Breast epithelium (tissue), 4 donors: Measurements from ENCODE around the gene ETS2. TPM values are rescaled to one million over a fixed set of nuclear protein-coding genes. Genes with fewer than 3 reads are reported as not detected.

ENCODE experiments used
- DNase-seq, 2 donors: peaks; one replicate each; pipeline ENCODE4 v3.0.0-alpha.2; 2019; ENCODE audit warnings: low spot score in 2 of 2
- H3K27ac ChIP-seq, 2 donors: fragments of 200-600 bp; sonication (generic) in 1 of 2; one replicate each; pipeline ENCODE4 v1.5.1; 2016 to 2019; ENCODE audit warnings: mild to moderate bottlenecking in 1 of 2
- H3K27me3 ChIP-seq, 2 donors: fragments of 200-600 bp; sonication (generic) in 1 of 2; one replicate each; pipeline versions ENCODE4 v1.5.1 to v1.6.0; 2017 to 2019; ENCODE audit warnings: control low read depth in 1 of 2, mild to moderate bottlenecking in 1 of 2
- H3K36me3 ChIP-seq: fragments of 200-600 bp; one replicate; pipeline ENCODE4 v1.5.1; 2019
- H3K4me1 ChIP-seq, 2 donors: fragments of 200-600 bp; sonication (generic); one replicate each; pipeline ENCODE4 v1.5.1; 2016 to 2019; ENCODE audit warnings: control low read depth in 1 of 2
- H3K4me3 ChIP-seq, 3 donors: fragments of 200-600 bp; sonication (generic); 1 replicate in 2 of 3; 2 replicates in 1 of 3; pipeline ENCODE4 v1.5.1; 2016 to 2019; ENCODE audit warnings: mild to moderate bottlenecking in 3 of 3, moderate library complexity in 2 of 3
- H3K9me3 ChIP-seq, 2 donors: fragments of 200-600 bp; sonication (generic) in 1 of 2; one replicate each; pipeline ENCODE4 v1.5.1; 2016 to 2019; ENCODE audit warnings: control low read depth in 1 of 2
- POLR2A ChIP-seq: fragments of 450-650 bp; IDR thresholded peaks from one replicate; pipeline ENCODE4 v1.6.1; 2016; ENCODE audit warnings: antibody characterized with exemption, mild to moderate bottlenecking, moderate library complexity
- POLR2AphosphoS5 ChIP-seq, 3 donors: sonication (generic); formaldehyde crosslinking; IDR thresholded peaks; one replicate each; pipeline ENCODE4 v1.6.1; 2017; ENCODE audit warnings: antibody characterized with exemption in 3 of 3
- intact Hi-C: fragments of 100-400 bp; cut with DNase I; formaldehyde crosslinking; loops from one replicate; pipeline ENCODE4 v1.15.1; 2023; ENCODE audit warnings: low total_unique reads
- total RNA-seq, 3 donors: library from RNA; depleted of rRNA; stranded (reverse); fragments of >200 nt; gene quantifications; one replicate each; pipeline ENCODE4 v1.1.0, GENCODE V29; 2016
- TF ChIP-seq, protein P1 (sequence below), 3 donors: fragments of 450-650 bp; IDR thresholded peaks; one replicate each; pipeline ENCODE4 v1.5.1; 2016 to 2017; ENCODE audit warnings: antibody characterized with exemption in 3 of 3, mild to moderate bottlenecking in 3 of 3, moderate library complexity in 3 of 3

The ETS2 gene
- total RNA-seq, 3 donors from 2014 or later = 48.0 to 60.0 (median 57.5) TPM

- no peak overlapping the region for H3K27ac ChIP-seq
- no peaks in the 10 kb centered on the region for H3K9me3 ChIP-seq
- no peak for DNase-seq
- no peak overlapping the region for H3K4me3 ChIP-seq
- H3K4me1 ChIP-seq = no peaks in the 10 kb centered on the region
- H3K27me3 ChIP-seq = no peaks in the 10 kb centered on the region
- no peaks in the 10 kb centered on the region for H3K36me3 ChIP-seq
- intact Hi-C loops = no loop called here
- TF ChIP-seq, protein P1, sequence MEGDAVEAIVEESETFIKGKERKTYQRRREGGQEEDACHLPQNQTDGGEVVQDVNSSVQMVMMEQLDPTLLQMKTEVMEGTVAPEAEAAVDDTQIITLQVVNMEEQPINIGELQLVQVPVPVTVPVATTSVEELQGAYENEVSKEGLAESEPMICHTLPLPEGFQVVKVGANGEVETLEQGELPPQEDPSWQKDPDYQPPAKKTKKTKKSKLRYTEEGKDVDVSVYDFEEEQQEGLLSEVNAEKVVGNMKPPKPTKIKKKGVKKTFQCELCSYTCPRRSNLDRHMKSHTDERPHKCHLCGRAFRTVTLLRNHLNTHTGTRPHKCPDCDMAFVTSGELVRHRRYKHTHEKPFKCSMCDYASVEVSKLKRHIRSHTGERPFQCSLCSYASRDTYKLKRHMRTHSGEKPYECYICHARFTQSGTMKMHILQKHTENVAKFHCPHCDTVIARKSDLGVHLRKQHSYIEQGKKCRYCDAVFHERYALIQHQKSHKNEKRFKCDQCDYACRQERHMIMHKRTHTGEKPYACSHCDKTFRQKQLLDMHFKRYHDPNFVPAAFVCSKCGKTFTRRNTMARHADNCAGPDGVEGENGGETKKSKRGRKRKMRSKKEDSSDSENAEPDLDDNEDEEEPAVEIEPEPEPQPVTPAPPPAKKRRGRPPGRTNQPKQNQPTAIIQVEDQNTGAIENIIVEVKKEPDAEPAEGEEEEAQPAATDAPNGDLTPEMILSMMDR (IDR thresholded peaks at IDR 0.05) = no peak
- TF ChIP-seq POLR2A (no peak), POLR2AphosphoS5 (IDR thresholded peaks at IDR 0.05) (no peak)
These were observed 45.5 kb upstream of the ETS2 start for GRCh38 chr21:38760017-38760761.

GRCh38 chr21:38760762-38761155, 45.0 kb upstream of the ETS2 start:
- Histone ChIP-seq H3K27me3 (no peaks in the 10 kb centered on the region), H3K4me1 (no peaks in the 10 kb centered on the region), H3K36me3 (no peaks in the 10 kb centered on the region), H3K27ac (no peak overlapping the region), H3K4me3 (no peak overlapping the region), H3K9me3 (no peaks in the 10 kb centered on the region)
- intact Hi-C loops = no loop called here
- no peak for DNase-seq
- TF ChIP-seq, protein P1 (IDR thresholded peaks at IDR 0.05) = no peak
- TF ChIP-seq POLR2A (no peak), POLR2AphosphoS5 (IDR thresholded peaks at IDR 0.05) (no peak)

GRCh38 chr21:38761531-38761930, 44.2 kb upstream of the ETS2 start:
- H3K36me3 ChIP-seq = no peaks in the 10 kb centered on the region
- TF ChIP-seq POLR2A (no peak), POLR2AphosphoS5 (IDR thresholded peaks at IDR 0.05) (no peak)
- TF ChIP-seq, protein P1 (IDR thresholded peaks at IDR 0.05) = no peak
- H3K27me3 ChIP-seq = no peaks in the 10 kb centered on the region
- intact Hi-C loops = no loop called here
- DNase-seq = no peak
- no peak overlapping the region for H3K4me3 ChIP-seq
- no peaks in the 10 kb centered on the region for H3K4me1 ChIP-seq
- no peak overlapping the region for H3K27ac ChIP-seq
- H3K9me3 ChIP-seq = no peaks in the 10 kb centered on the region

GRCh38 chr21:38765056-38765455, 40.7 kb upstream of the ETS2 start:
- no peaks in the 10 kb centered on the region for H3K4me1 ChIP-seq
- DNase-seq = no peak
- intact Hi-C loops = no loop called here
- no peak for TF ChIP-seq POLR2A
- no peaks in the 10 kb centered on the region for H3K36me3 ChIP-seq
- H3K4me3 ChIP-seq = no peak overlapping the region
- no peak overlapping the region for H3K27ac ChIP-seq
- H3K9me3 ChIP-seq = no peaks in the 10 kb centered on the region
- H3K27me3 ChIP-seq = no peaks in the 10 kb centered on the region

- peak overlapping the region; percentile 3 to 47 (median 36) for H3K4me3 ChIP-seq
These were observed 38.6 kb upstream of the ETS2 start for GRCh38 chr21:38766987-38767722.

More at GRCh38 chr21:38766987-38767722, 38.6 kb upstream of the ETS2 start:
- Histone ChIP-seq H3K27me3 (no peaks in the 10 kb centered on the region), H3K4me1 (no peaks in the 10 kb centered on the region), H3K27ac (no peak overlapping the region), H3K9me3 (no peaks in the 10 kb centered on the region), H3K36me3 (no peaks in the 10 kb centered on the region)
- DNase-seq = no peak
- no peak for TF ChIP-seq POLR2AphosphoS5 (IDR thresholded peaks at IDR 0.05)
- no peak for TF ChIP-seq POLR2A
- TF ChIP-seq, protein P1 (IDR thresholded peaks at IDR 0.05) = no peak
- intact Hi-C loops = no loop called here
